T1000 (cell line): ENCODE measurements around the gene NEGR1.

Experiments used
- DNase-seq: peaks from one replicate; lab custom pipeline; 2025; ENCODE audit warnings: mixed read lengths; lab: John Stamatoyannopoulos, UW

Gene NEGR1

DNA sequence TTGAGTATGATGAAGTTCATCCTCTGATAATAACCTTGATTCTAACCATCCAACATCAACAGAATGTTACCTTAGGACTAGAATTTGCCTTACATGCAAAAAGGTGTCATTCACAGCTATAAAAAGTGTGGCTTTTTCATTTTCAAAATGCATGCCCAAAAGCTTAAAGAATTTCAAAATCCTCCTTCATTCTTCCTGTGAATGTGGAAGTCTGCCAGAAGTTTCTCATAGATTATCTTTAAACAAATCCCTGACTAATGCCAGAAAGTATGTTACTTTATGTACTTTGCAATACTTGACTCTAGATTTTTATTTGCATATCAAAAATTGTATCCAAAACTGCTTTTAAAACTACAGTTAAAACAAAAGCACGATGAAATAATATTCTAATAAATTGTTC is 930.9 kb downstream of the NEGR1 start:
- no peak for DNase-seq

DNA sequence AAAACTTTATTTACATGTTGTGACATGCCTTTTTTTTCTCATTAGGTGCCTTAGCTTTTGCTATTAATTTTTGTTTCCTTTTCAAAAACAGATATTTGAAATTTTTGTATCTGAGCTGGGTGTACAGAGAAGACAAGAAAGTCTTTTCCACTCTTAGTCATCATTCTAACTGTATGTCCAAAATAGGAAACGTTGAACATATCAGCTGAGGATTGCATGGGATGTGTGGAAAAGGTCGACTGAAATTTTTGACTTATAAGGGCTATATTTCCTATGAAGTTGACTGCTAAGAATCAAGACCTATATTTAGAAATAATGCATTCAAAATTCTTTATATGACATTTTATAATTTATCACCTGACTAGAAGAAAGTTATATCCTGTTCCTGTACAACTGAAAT is 931.5 kb downstream of the NEGR1 start:
- no peak for DNase-seq

DNA sequence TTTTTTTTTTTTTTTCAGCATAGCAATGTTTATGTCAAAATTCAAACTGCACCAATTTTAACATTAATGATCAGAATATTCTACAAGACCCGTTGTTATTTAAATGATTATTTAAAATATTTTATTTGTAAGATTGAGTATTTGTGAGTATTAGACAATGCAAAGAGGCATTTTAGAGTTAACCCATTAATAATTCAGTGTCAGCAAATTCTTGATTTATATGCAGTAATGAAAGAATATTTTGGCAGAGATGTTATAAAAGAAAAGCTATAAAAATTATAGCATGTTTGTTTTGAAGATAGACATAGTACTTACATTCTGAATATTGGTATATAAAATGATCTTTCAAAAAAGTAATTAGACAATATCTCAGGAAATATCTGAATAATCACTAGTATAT is 932.0 kb downstream of the NEGR1 start:
- DNase-seq, result no peak
